Activated T-cell treated with anti-CD3 and anti-CD28 coated beads for 24 hours (primary cell): ENCODE measurements around the gene GNAI1.

Experiments
- DNase-seq: peaks from one replicate; pipeline ENCODE4 v3.0.0-alpha.2; 2020; ENCODE audit warnings: low read depth

The GNAI1 gene

GRCh38 chr7:80159802-80160201, 25.2 kb downstream of the GNAI1 start:
- DNase-seq: no peak

- no peak for DNase-seq
These were observed 26.8 kb downstream of the GNAI1 start for GRCh38 chr7:80161466-80161865.

GRCh38 chr7:80165177-80165576, 30.5 kb downstream of the GNAI1 start:
- no peak for DNase-seq

GRCh38 chr7:80170445-80170844, 35.8 kb downstream of the GNAI1 start:
- no peak for DNase-seq

GRCh38 chr7:80172387-80172786, 37.8 kb downstream of the GNAI1 start:
- no peak for DNase-seq

- DNase-seq: no peak
These were observed 41.1 kb downstream of the GNAI1 start for GRCh38 chr7:80175744-80176143.

GRCh38 chr7:80181411-80181810, 46.8 kb downstream of the GNAI1 start:
- DNase-seq: no peak

- DNase-seq: no peak
These were observed 48.1 kb downstream of the GNAI1 start for GRCh38 chr7:80182630-80183276.

- DNase-seq: no peak
These were observed 48.7 kb downstream of the GNAI1 start for GRCh38 chr7:80183351-80183750.

- no peak for DNase-seq
These were observed 49.5 kb downstream of the GNAI1 start for GRCh38 chr7:80183900-80184685.

- DNase-seq: no peak
These were observed 50.1 kb downstream of the GNAI1 start for GRCh38 chr7:80184693-80185092.

- no peak for DNase-seq
These were observed 50.9 kb downstream of the GNAI1 start for GRCh38 chr7:80185571-80185970.

GRCh38 chr7:80186721-80187120, 52.1 kb downstream of the GNAI1 start:
- no peak for DNase-seq

- no peak for DNase-seq
These were observed 52.6 kb downstream of the GNAI1 start for GRCh38 chr7:80187279-80187678.

- no peak for DNase-seq
These were observed 53.1 kb downstream of the GNAI1 start for GRCh38 chr7:80187727-80188126.

GRCh38 chr7:80189638-80190037, 55.0 kb downstream of the GNAI1 start:
- no peak for DNase-seq

- no peak for DNase-seq
These were observed 63.0 kb downstream of the GNAI1 start for GRCh38 chr7:80197627-80198026.

- DNase-seq: no peak
These were observed 64.4 kb downstream of the GNAI1 start for GRCh38 chr7:80199051-80199450.

- no peak for DNase-seq
These were observed 69.8 kb downstream of the GNAI1 start for GRCh38 chr7:80204454-80204853.

GRCh38 chr7:80204919-80205318, 70.3 kb downstream of the GNAI1 start:
- DNase-seq: no peak

- no peak for DNase-seq
These were observed 72.1 kb downstream of the GNAI1 start for GRCh38 chr7:80206763-80207162.

GRCh38 chr7:80207501-80207900, 72.9 kb downstream of the GNAI1 start:
- no peak for DNase-seq

- DNase-seq: no peak
These were observed 74.1 kb downstream of the GNAI1 start for GRCh38 chr7:80208700-80209099.

- DNase-seq: no peak
These were observed 75.8 kb downstream of the GNAI1 start for GRCh38 chr7:80210400-80210799.
